Epithelial cell of esophagus (primary cell): Measurements from ENCODE around the gene A2M.

ENCODE experiments used
- DNase-seq: peaks from one replicate; pipeline ENCODE4 v3.0.0; 2010; ENCODE audit warnings: low read depth
- H3K4me3 ChIP-seq: 2 replicates; pipeline ENCODE4 v1.5.1; 2011; ENCODE audit warnings: mild to moderate bottlenecking, low read length, control low read depth
- TF ChIP-seq, protein P1 (sequence below): IDR thresholded peaks from 2 replicates; pipeline ENCODE4 v1.5.1; 2011; ENCODE audit warnings: low read depth, mild to moderate bottlenecking, low read length, control low read depth, inconsistent platforms; ENCODE audit not compliant: insufficient read depth; ENCODE audit errors: missing control alignments

A2M gene

DNA sequence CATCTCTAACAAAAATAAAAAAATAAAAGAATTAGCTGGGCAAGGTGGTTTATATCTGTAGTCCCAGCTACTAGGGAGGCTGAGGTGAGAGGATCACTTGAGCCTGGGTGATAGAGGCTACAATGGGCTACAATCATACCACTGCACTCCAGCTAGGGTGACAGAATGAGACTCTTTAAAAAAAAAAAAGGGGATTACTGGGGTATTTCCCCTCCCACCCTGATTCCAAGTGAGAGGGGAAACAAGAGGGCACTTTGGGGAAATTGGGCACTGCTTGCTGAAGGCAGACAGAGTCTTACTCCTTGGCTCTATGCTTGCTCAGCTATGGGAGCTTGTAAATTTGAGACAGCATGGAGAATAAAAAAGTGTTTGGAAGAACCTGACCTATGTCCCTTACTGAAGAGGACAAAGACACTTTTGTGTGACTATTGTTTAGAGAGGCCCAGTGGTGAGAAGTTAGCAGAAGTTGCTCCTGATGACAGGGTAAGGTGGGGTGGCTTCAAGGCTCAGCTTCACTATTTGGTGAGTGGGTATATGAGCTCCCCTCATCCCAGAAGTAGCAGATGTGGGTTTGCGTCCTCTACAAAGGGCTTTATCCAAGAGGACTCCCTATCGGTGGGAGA is 82.3 kb downstream of the A2M start:
- DNase-seq: no peak
- TF ChIP-seq, protein P1, sequence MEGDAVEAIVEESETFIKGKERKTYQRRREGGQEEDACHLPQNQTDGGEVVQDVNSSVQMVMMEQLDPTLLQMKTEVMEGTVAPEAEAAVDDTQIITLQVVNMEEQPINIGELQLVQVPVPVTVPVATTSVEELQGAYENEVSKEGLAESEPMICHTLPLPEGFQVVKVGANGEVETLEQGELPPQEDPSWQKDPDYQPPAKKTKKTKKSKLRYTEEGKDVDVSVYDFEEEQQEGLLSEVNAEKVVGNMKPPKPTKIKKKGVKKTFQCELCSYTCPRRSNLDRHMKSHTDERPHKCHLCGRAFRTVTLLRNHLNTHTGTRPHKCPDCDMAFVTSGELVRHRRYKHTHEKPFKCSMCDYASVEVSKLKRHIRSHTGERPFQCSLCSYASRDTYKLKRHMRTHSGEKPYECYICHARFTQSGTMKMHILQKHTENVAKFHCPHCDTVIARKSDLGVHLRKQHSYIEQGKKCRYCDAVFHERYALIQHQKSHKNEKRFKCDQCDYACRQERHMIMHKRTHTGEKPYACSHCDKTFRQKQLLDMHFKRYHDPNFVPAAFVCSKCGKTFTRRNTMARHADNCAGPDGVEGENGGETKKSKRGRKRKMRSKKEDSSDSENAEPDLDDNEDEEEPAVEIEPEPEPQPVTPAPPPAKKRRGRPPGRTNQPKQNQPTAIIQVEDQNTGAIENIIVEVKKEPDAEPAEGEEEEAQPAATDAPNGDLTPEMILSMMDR: no peak
- no peak overlapping the region for H3K4me3 ChIP-seq

DNA sequence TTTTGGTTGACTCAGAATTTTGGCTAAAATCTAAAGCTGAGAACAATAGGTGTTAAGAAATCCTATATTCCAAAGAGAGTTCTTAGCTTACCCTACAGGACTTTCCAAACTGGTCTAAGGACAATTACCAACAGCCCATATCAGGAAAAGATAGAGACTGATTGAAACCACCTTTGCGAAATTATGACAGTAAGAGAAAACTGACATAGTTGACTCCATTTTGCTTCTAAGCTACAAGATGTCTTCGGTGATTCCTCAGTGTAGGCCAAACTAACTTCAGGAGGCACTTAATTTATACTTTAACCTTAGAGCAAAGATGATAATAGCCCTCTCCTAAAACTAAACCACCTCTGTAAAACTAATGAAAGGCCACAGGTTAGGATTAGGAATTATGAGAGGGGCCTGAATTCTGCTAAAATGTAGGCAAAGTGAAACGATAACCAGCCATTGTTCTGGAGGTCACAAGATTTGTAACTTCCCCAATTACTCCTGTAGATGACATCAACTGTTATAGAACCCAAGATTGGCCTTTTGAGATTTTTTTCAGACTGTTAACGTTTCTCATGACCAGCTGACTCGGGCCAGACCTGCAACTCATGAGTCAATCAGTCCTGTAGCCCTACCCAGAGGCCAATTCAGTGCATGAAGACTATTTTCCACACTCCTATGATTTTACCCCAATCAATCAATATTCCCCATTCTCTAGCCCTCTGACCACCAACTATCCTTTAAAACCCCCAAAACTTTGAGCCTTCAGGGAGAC is 83.3 kb downstream of the A2M start:
- TF ChIP-seq, protein P1: no peak
- H3K4me3 ChIP-seq: no peak overlapping the region
- DNase-seq: peak; percentile 19

DNA sequence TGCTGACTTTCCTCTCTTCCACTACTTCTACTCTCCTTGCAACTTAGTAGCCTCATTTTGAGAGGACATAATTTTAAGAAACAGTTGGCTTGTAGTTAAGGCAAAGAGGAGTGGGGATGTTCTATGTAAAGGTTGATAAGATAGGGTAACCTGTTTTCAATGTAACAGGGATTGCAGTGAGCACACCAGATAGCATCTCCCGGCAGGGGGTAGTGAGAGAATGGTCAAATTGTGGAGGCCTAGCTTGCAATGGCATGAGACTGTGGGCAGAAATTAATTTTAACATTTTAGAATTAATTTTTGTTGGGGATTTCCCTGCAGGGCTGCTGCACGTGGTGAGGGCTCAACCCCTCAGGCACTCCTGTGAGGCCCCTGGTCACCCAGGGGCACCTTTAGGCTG is 84.9 kb downstream of the A2M start:
- TF ChIP-seq, protein P1: no peak
- no peak overlapping the region for H3K4me3 ChIP-seq
- DNase-seq: no peak

DNA sequence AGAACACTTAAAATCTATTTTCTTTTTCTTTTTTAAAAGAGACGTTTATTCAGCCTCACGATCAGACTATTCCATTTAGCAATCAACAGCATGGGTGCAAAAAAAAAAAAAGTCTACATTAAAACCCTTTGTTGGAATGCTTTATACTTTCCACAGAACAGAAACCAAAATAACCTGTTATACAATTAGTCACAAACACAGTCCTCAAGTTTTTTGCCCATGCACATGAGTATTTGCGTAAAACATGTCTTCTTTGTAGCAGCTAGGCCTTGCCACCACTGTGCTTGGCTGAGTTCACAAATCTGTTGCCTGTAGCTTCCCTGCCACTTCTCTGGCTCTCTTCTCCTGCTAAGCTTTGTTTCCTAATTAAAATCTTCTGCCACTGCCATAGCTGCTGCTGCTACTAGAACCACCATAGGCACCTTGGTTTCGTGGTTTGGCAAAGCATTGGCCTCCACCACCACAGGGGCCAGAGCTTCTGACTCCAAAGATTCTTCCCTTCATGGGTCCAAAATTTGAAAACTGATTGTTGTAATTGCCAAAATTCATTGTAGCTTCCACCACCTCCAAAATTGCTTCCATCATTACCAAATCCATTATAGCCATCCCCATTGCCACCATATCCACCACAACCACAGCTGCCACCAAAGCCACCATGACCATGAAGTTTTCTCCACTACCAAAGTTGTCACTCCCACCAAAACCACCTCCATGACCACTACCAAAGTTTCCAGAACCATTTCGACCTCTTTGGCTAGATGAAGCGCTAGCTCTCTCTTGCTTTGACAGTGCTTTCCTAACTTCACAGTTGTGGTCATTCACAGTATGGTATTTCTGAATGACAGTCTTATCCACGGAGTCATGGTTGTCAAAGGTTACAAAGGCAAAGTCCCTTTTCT is 88.3 kb downstream of the A2M start:
- TF ChIP-seq, protein P1: no peak
- no peak overlapping the region for H3K4me3 ChIP-seq
- DNase-seq: peak; percentile 51

DNA sequence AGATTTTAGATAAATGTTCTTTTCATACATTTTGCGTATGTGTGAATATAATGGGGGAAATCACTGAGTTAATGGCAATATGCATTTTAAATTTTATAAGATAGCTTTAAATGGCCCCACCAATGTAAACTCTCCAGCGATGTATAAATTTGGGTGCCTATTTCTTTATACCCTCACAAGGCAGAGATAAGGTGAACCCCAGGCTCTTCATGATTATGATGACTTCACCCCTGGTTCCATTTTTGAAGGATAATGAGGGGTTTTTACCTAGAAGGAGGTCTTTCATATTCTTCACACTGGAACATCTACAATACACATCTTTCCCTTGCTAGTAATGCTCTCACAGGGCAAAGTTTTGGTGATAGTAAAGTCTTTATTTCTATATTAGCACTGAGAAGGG is 91.2 kb downstream of the A2M start:
- TF ChIP-seq, protein P1: no peak
- no peak for DNase-seq
- no peak overlapping the region for H3K4me3 ChIP-seq

DNA sequence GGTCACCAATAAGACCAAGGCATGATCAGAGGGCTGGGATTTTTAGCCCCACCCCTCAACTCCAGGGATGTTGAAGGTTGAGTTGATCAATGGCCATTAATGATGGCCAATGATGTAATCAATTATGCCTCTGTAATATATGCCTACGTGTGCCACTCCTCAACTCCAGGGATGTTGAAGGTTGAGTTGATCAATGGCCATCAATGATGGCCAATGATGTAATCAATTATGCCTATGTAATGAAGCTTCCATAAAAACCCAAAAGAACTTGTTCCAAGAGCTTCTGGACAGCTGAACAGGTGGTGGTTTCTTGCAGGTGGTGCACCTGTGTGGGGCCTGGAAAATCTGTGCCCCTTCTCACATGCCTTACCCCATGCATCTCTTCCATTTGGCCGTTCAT is 93.1 kb downstream of the A2M start:
- no peak for DNase-seq
- TF ChIP-seq, protein P1: no peak
- no peak overlapping the region for H3K4me3 ChIP-seq
